Endodermal cell (in vitro differentiated cells): ENCODE data around the gene CHAT. TPM values are rescaled to one million over a fixed set of nuclear protein-coding genes. Genes with fewer than 3 reads are reported as not detected.

ENCODE experiments used
- DNase-seq: peaks from one replicate; pipeline ENCODE4 v3.0.0-alpha.2; 2017
- H3K27ac ChIP-seq: 2 replicates; pipeline ENCODE4 v1.5.1; 2013; ENCODE audit warnings: mild to moderate bottlenecking, low read depth, low read length, moderate library complexity
- H3K27me3 ChIP-seq: 2 replicates; pipeline ENCODE4 v1.6.1; 2013; ENCODE audit warnings: mild to moderate bottlenecking, low read length, moderate library complexity; ENCODE audit not compliant: insufficient read depth, control insufficient read depth, poor library complexity, severe bottlenecking
- H3K36me3 ChIP-seq: 2 replicates; pipeline ENCODE4 v1.7.0; 2013; ENCODE audit warnings: mild to moderate bottlenecking, low read length, moderate library complexity; ENCODE audit not compliant: control insufficient read depth, insufficient read depth
- H3K4me1 ChIP-seq: one replicate; pipeline ENCODE4 v1.7.0; 2013; ENCODE audit warnings: low read length; ENCODE audit not compliant: control insufficient read depth, insufficient read depth
- H3K4me3 ChIP-seq: 2 replicates; pipeline ENCODE4 v1.5.1; 2013; ENCODE audit warnings: mild to moderate bottlenecking, low read length, moderate library complexity
- H3K9ac ChIP-seq: 2 replicates; pipeline ENCODE4 v1.6.1; 2013; ENCODE audit warnings: mild to moderate bottlenecking, low read length, moderate library complexity; ENCODE audit not compliant: poor library complexity, severe bottlenecking; ENCODE audit errors: extremely low read depth
- H3K9me3 ChIP-seq: 2 replicates; pipeline ENCODE4 v1.6.1; 2013; ENCODE audit warnings: mild to moderate bottlenecking, low read length, moderate library complexity; ENCODE audit not compliant: control insufficient read depth
- H3K27ac Mint-ChIP-seq: 2 replicates; pipeline ENCODE4 v1.8.0; 2020; ENCODE audit warnings: mixed read lengths
- H3K27me3 Mint-ChIP-seq: 2 replicates; pipeline ENCODE4 v1.8.0; 2021; ENCODE audit warnings: mild to moderate bottlenecking, mixed read lengths; ENCODE audit not compliant: insufficient read depth
- H3K36me3 Mint-ChIP-seq: 2 replicates; pipeline ENCODE4 v1.8.0; 2020; ENCODE audit warnings: low read depth, mixed read lengths
- H3K4me1 Mint-ChIP-seq: 2 replicates; pipeline ENCODE4 v1.8.0; 2020; ENCODE audit warnings: mixed read lengths
- H3K4me3 Mint-ChIP-seq: 2 replicates; pipeline ENCODE4 v1.8.0; 2020; ENCODE audit warnings: mild to moderate bottlenecking, moderate library complexity, mixed read lengths
- H3K9me3 Mint-ChIP-seq: 2 replicates; pipeline ENCODE4 v1.8.0; 2020; ENCODE audit warnings: mild to moderate bottlenecking, mixed read lengths
- WGBS, 2 experiments: methylation state at CpG; one replicate each; pipeline versions ENCODE4 v1.1.5 to v1.1.7; 2013; ENCODE audit warnings: missing lambda C conversion rate in 2 of 2, mixed read lengths in 1 of 2; ENCODE audit not compliant: insufficient coverage in 1 of 2, insufficient read length in 1 of 2; 5-methylcytosine and 5-hydroxymethylcytosine counted together
- total RNA-seq, 2 donors: library from RNA; stranded (reverse); fragmentation: NEBNext Ultra II Directional in 1 of 2; extraction: Animal tissue kit (Norgen Biotek cat#: 25700) in 1 of 2; gene quantifications; 2 replicates in 1 of 2; 3 replicates in 1 of 2; pipeline ENCODE4 v1.2.1, GENCODE V29; 2021
- TF ChIP-seq, protein P1 (sequence below): fragments of 200-600 bp; sonication (generic); conservative IDR thresholded peaks from 2 replicates; pipeline ENCODE4 v1.5.0; 2021; ENCODE audit warnings: antibody characterized with exemption, mild to moderate bottlenecking

Gene CHAT
- total RNA-seq, 2 donors from 2014 or later, result not detected

DNA sequence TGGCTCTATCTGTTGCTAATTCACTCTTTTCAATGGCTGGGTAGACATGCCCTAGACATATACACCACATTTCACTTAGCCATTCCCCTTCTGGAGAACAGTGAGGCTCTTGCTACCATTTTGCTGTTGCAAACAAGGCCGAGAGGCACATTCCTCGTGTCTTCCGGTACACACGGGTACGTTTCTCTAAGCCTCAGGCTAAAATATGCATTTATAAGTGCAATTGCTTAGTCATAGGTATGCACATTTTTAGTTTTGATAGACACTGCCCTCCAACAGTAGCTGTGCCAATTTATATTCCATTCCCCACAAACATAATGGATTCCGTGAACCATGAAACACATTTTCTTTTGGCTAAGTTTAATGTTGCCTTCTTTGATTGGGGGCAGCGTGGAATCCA, 13.2 kb downstream of the CHAT start:
- Mint-ChIP-seq H3K4me1 (no peaks in the 10 kb centered on the region), H3K27me3 (peaks cover 49% of the 10 kb centered on the region), H3K9me3 (no peaks in the 10 kb centered on the region), H3K4me3 (no peak overlapping the region), H3K36me3 (no peaks in the 10 kb centered on the region), H3K27ac (no peak overlapping the region)
- Histone ChIP-seq H3K27ac (no peak overlapping the region), H3K9me3 (no peaks in the 10 kb centered on the region), H3K4me1 (no peaks in the 10 kb centered on the region), H3K9ac (no peak overlapping the region), H3K27me3 (peaks cover 10% of the 10 kb centered on the region), H3K4me3 (no peak overlapping the region), H3K36me3 (no peaks in the 10 kb centered on the region)
- no peak for DNase-seq
- TF ChIP-seq, protein P1, sequence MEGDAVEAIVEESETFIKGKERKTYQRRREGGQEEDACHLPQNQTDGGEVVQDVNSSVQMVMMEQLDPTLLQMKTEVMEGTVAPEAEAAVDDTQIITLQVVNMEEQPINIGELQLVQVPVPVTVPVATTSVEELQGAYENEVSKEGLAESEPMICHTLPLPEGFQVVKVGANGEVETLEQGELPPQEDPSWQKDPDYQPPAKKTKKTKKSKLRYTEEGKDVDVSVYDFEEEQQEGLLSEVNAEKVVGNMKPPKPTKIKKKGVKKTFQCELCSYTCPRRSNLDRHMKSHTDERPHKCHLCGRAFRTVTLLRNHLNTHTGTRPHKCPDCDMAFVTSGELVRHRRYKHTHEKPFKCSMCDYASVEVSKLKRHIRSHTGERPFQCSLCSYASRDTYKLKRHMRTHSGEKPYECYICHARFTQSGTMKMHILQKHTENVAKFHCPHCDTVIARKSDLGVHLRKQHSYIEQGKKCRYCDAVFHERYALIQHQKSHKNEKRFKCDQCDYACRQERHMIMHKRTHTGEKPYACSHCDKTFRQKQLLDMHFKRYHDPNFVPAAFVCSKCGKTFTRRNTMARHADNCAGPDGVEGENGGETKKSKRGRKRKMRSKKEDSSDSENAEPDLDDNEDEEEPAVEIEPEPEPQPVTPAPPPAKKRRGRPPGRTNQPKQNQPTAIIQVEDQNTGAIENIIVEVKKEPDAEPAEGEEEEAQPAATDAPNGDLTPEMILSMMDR, result no peak
- WGBS, 2 experiments, result 85 to 100% methylated on average over 1 to 7 of the region's 7 CpGs

DNA sequence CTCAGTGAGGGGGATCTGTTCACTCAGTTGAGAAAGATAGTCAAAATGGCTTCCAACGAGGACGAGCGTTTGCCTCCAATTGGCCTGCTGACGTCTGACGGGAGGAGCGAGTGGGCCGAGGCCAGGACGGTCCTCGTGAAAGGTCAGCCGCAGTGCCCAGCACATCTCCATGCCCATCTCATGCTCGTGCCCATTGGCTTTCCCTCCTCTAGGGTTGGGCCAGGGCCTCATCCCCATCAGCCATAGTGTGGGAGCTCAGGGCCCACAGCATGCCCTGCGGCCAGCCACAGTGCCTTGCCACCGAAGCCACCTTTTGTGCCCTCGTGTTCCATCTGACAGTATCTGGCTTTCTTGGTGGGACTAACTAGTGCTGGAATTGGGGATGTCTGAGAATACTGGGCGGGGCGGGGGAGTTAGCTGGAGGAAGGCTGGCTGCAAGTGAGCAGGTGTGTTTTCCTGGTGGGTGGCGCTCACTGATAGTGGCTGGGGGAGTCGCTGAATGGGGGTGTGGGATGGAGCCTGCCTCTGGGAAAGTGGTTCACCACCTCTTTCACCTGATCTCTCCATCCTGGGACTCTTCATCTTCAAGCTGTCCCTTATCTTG, 13.9 kb downstream of the CHAT start:
- H3K4me3 ChIP-seq, result no peak overlapping the region
- no peak overlapping the region for H3K27ac Mint-ChIP-seq
- no peaks in the 10 kb centered on the region for H3K4me1 Mint-ChIP-seq
- no peak overlapping the region for H3K27ac ChIP-seq
- no peaks in the 10 kb centered on the region for H3K4me1 ChIP-seq
- WGBS, 2 experiments, result 88 to 91% methylated on average over 13 to 18 of the region's 18 CpGs
- no peaks in the 10 kb centered on the region for H3K9me3 ChIP-seq
- TF ChIP-seq, protein P1, result no peak
- no peaks in the 10 kb centered on the region for H3K36me3 ChIP-seq
- H3K4me3 Mint-ChIP-seq, result no peak overlapping the region
- H3K9ac ChIP-seq, result no peak overlapping the region
- no peak for DNase-seq
- no peaks in the 10 kb centered on the region for H3K9me3 Mint-ChIP-seq
- H3K36me3 Mint-ChIP-seq, result no peaks in the 10 kb centered on the region
- peaks cover 10% of the 10 kb centered on the region for H3K27me3 ChIP-seq
- H3K27me3 Mint-ChIP-seq, result peaks cover 49% of the 10 kb centered on the region

DNA sequence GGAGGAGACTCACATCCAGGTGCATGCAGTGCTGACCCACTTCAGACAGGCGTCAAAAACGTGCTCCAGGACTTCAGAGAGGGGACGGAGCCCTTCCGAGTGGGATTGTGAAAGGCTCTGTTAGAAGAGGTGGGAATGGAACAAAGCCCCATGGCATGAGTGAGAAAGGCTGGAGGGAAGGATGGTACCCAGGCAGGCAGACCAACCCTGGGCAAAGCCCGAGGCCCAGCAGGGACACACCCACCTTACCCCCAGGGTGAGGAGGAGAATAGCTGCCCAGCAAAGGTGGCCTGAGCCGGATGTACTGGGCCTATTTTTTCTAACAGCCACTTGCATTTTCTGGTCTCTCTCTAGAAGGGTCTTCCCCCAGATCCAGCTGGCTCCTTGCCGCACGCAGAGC, 14.8 kb downstream of the CHAT start:
- Histone ChIP-seq H3K4me1 (no peaks in the 10 kb centered on the region), H3K27ac (no peak overlapping the region), H3K4me3 (no peak overlapping the region), H3K36me3 (no peaks in the 10 kb centered on the region), H3K9me3 (no peaks in the 10 kb centered on the region), H3K27me3 (peaks cover 10% of the 10 kb centered on the region), H3K9ac (no peak overlapping the region)
- no peaks in the 10 kb centered on the region for H3K9me3 Mint-ChIP-seq
- H3K27ac Mint-ChIP-seq, result no peak overlapping the region
- H3K36me3 Mint-ChIP-seq, result no peaks in the 10 kb centered on the region
- WGBS, 2 experiments, result 89 to 96% methylated on average over 6 to 8 of the region's 8 CpGs
- H3K4me1 Mint-ChIP-seq, result no peaks in the 10 kb centered on the region
- H3K27me3 Mint-ChIP-seq, result peaks cover 47% of the 10 kb centered on the region
- no peak overlapping the region for H3K4me3 Mint-ChIP-seq
- TF ChIP-seq, protein P1, result no peak
- no peak for DNase-seq
